ENCODE measurements around the gene ZNF580. TPM values are rescaled to one million over a fixed set of nuclear protein-coding genes. Genes with fewer than 3 reads are reported as not detected.

The ZNF580 gene
- total and polyA plus RNA-seq, 2 of the 8 experiments (the other 6 are each of a cell fraction or from before 2014, with no cell fraction given), result 12.0 to 24.6 TPM

- H2AFZ ChIP-seq (ENCODE audit: low read length), result no peak overlapping the region
- peak overlapping the region; percentile 61 to 93 for H3K4me2 ChIP-seq (ENCODE audit: insufficient read depth in 1 of 2, low read depth in 2 of 2, low read length in 2 of 2)
- no peaks in the 10 kb centered on the region for H3K9me3 ChIP-seq (ENCODE audit: insufficient read depth in 2 of 2, low read depth in 1 of 2, low read length in 1 of 2)
- H3K36me3 ChIP-seq (ENCODE audit: control insufficient read depth in 2 of 4, insufficient read depth in 4 of 4, low read length in 3 of 4), result peaks cover 0 to 3% (median 0%) of the 10 kb centered on the region in 4 experiments; a peak in 1 of 8 replicates
- peaks cover 2 to 26% of the 10 kb centered on the region in 2 experiments for H4K20me1 ChIP-seq (replicated peaks in 1 of 2; ENCODE audit: control insufficient read depth in 1 of 2, insufficient read depth in 2 of 2, low read length in 2 of 2)
- 88% methylated on average over 9 of the region's 9 CpGs; no CpG with 5 or more reads in 1 of the 2 experiments for WGBS, 2 experiments (ENCODE audit: extremely low coverage in 1 of 2, insufficient coverage in 1 of 2, insufficient read length in 1 of 2, insufficient replicate concordance in 2 of 2, low coverage in 1 of 2, low lambda C conversion rate in 2 of 2, missing lambda C conversion rate in 1 of 2)
- peaks cover 0 to 8% of the 10 kb centered on the region in 2 experiments; a peak in 1 of 4 replicates for H3K79me2 ChIP-seq (ENCODE audit: control insufficient read depth in 1 of 2, insufficient read depth in 2 of 2, low read length in 2 of 2)
- POLR2A ChIA-PET (ENCODE audit: partially characterized antibody), result interaction anchor here (1.4 to 2.9 kb wide), 6 partner anchors 10 to 92 kb away, joined by 4 to 25 read pairs (median 6); partner anchors contain the start of genes U2AF2 and ZNF784
- no peak overlapping the region for H3K4ac ChIP-seq (replicated peaks; ENCODE audit: insufficient read length, low read depth, low read length)
- H3K56ac ChIP-seq (replicated peaks; ENCODE audit: insufficient read length, low read depth, low read length), result no peak overlapping the region
- H2BK5ac ChIP-seq (ENCODE audit: low read depth, low read length), result no peak overlapping the region
- H2BK15ac ChIP-seq (ENCODE audit: low read length), result peak overlapping the region; percentile 13; the same call in 1 of the 2 replicates
- no peak overlapping the region for H2BK120ac ChIP-seq (replicated peaks; ENCODE audit: low read depth, low read length)
- H3K79me1 ChIP-seq (ENCODE audit: low read depth, low read length), result peaks cover 4% of the 10 kb centered on the region; the same call in 1 of the 2 replicates
- H4K5ac ChIP-seq (ENCODE audit: insufficient read length, low read depth, low read length), result no peak overlapping the region
- H2AK5ac ChIP-seq (ENCODE audit: low read depth, low read length), result no peak overlapping the region
- no peak overlapping the region for H2BK12ac ChIP-seq (ENCODE audit: low read depth, low read length)
- H3K23ac ChIP-seq (ENCODE audit: insufficient read length), result no peak overlapping the region
- H2BK20ac ChIP-seq (ENCODE audit: low read length), result no peak overlapping the region
- H4K8ac ChIP-seq (ENCODE audit: extremely low read depth, insufficient read depth, low read length), result no peak overlapping the region
- CTCF ChIA-PET (ENCODE audit: partially characterized antibody), result interaction anchor here (0.6 to 2.3 kb wide), 26 partner anchors 10 to 448 kb away, joined by 3 to 22 read pairs (median 6); partner anchors contain the start of genes NAT14 and ZNF784
- H3K14ac ChIP-seq (ENCODE audit: insufficient read length), result no peak overlapping the region
- H3K4me3 ChIP-seq (ENCODE audit: extremely low read depth in 1 of 4, insufficient read depth in 2 of 4, low read depth in 3 of 4, low read length in 4 of 4), result peak overlapping the region in 3 of 4 experiments; percentile 88 to 93 (median 89); a peak in 6 of 8 replicates
- no peak overlapping the region for H3K27ac ChIP-seq (ENCODE audit: low read depth, low read length)
- no peaks in the 10 kb centered on the region for H3K27me3 ChIP-seq (replicated peaks in 1 of 4; ENCODE audit: control insufficient read depth in 3 of 4, extremely low read depth in 1 of 4, insufficient read depth in 3 of 4, low read length in 3 of 4)
- H3K9ac ChIP-seq (replicated peaks in 1 of 4; ENCODE audit: extremely low read depth in 1 of 4, low read depth in 3 of 4, low read length in 3 of 4), result no peak overlapping the region
- no peak overlapping the region for H3K18ac ChIP-seq (ENCODE audit: extremely low read depth, low read length)
- DNase-seq (ENCODE audit: low read depth in 1 of 2, low spot score in 2 of 2), result no peak
- peaks cover 10% of the 10 kb centered on the region for H3K23me2 ChIP-seq (ENCODE audit: low read depth, low read length)
- FAIRE-seq, result no peak
- H3K4me1 ChIP-seq (replicated peaks in 1 of 4; ENCODE audit: control insufficient read depth in 3 of 4, insufficient read depth in 4 of 4, low read length in 3 of 4), result peaks cover 0 to 9% (median 5%) of the 10 kb centered on the region in 4 experiments; a peak in 5 of 7 replicates
- no peak overlapping the region for H4K91ac ChIP-seq (replicated peaks; ENCODE audit: insufficient read length, low read length)
- no peak for TF ChIP-seq NRF1 (IDR thresholded peaks at IDR 0.05; ENCODE audit: low read depth, low read length)
- no peak for TF ChIP-seq SRF (IDR thresholded peaks at IDR 0.05; ENCODE audit: low read depth, low read length)
- no peak for TF ChIP-seq CHD1 (IDR thresholded peaks at IDR 0.05; ENCODE audit: low read depth, low read length)
- no peak for TF ChIP-seq ZNF274 (IDR thresholded peaks at IDR 0.05; ENCODE audit: borderline replicate concordance, extremely low read depth, low read length)
- no peak for TF ChIP-seq E2F6 (IDR thresholded peaks at IDR 0.05)
Observed at GRCh38 chr19:55606817-55607216, 34.0 kb upstream of the ZNF580 start.

All from H1 (cell line).